ENCODE data around the gene MACROD1.

MACROD1 gene

GRCh38 chr11:64073542-64073941 lies 92.4 kb downstream of the MACROD1 start:
- DNase-seq (ENCODE audit: low read depth) = no peak

DNA sequence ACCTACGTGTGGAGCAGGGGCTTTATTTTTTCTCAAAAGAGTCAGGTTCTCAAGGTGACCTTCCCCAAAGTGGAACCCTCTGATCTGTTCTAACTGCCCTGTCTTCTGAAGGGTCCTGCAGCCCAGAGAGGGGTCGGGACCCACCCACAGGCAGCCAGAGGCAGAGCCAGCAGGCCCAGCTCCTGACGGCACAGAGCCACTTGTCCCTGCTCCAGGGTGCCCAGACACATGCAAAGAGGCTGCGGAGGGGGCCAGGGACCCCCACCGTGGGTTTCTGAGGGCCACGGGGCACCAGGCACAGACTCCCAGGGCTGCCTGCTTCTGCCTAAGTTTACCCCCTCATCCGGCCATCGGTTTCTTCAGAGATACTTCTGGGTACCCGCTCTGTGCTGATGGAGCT lies 93.0 kb downstream of the MACROD1 start:
- no peak for DNase-seq (ENCODE audit: low read depth)

DNA sequence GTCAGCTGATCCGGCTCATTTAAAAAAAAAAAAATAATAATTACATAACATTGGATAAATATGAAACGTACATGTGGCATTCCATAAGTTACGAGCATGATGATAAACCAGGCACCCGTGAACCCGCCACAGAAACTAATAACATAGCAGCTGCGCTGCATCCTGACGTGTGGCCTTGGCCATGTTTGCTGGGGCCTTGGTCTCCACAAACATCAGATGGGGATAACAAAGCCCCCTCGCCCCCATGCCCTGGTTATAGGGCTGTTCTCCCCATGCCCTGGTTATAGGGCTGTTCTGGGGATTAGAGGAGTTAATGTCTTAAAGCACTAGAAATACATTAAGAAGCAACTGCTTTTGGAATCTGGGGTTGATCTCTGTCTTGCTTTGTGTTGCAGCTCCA lies 93.5 kb downstream of the MACROD1 start:
- no peak for DNase-seq (ENCODE audit: low read depth)

- no peak for DNase-seq (ENCODE audit: low read depth)
Observed at GRCh38 chr11:64071849-64072248, 94.1 kb downstream of the MACROD1 start.

DNA sequence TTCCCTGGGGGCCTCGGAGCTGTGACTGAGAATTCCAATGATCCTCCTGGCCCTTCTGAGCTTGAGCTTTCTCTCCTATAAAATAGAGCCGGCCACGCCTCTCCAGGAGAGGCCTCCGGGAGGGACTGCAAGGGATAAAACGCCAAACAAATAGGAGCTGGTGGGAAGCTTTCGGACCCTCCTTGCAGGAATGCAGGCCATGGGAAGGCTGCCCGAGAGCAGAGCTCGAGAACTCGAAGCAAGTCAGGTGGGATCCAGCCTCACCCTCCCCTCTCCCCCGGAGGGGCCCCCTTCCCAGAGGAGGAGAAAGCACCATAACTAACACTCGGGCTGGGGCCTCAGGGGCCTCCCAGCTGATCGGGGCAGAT lies 95.6 kb downstream of the MACROD1 start:
- DNase-seq (ENCODE audit: low read depth) = no peak

DNA sequence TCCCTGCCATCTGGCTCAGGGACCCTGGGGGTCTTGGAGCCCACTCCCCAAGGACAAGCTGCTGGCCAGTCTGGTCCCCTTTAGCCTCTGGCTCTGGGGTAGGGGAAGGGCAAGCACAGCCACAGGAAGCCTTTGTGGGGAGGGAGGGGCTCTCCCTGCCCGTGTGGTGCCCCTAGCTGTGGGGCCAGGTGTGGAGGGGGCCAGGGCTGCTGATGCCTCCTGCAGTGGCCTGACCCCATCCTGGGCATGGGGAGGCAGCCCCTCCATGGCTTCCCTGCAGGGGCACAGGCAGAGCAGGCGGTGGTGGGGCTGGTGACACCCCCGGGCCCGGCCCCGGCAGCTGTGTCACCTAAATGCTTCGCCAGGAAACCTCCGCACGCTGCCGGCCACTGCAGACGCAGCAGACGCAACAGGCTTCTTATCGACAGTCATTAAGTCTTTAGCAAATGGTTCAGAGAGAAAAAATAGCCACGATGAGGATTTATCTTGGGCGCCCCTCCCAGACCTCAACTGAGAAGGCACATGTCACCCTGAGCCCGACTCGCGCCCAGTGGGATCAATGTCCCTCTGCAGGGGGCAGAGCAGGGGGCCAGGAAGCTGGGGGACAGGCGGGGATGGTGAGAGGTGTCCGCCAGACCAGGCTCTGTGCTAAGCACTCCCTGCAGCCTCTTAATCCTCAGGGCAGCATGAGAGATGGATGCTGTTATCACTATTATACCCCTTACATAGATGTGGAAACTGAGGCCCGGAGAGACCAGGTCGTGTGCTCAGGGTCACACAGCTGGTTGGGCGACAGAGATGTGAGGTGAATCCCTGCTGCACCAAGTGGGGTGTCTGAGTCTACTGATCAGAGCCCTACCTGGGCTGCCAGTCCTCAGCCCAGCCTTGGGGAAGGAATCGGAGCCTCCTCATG lies 96.3 kb downstream of the MACROD1 start:
- no peak for DNase-seq (ENCODE audit: low read depth)

- no peak for DNase-seq (ENCODE audit: low read depth)
Observed at GRCh38 chr11:64068705-64069400, 97.1 kb downstream of the MACROD1 start.

DNA sequence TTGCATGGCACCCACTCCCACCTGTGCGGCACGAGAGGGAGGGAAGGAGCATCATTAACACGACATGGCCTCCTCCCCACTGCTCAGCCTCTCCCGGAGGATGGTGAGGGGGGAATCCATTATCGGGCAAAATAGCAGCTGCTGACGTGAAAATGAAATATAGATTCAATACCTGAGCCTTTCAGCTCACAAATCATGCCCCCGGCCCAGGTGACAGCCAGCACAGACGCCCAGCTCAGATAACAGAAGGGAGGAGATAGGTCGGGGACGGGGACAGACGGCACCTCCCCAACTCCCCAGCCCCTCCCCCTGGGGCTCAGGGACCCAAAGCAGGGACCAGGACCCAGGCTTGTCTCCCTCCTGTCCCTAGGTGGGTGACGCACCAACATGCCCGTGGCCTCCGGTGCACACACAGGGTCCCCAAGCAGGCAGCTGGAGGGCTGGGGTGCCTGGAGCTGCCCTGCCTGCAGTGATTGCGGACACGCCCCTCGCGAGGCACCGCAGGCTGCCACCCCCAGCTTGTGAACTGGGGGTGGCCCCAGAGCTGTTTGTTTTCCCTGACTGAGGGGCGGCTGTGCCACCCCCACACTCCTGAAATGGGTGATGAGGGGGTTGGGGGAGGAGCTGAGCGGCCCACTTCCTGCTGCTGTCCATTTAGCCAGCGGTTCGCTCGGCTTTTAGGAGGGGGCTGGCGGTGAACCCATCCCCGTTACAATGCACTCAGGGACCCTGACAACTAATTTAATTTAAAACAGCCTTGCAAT lies 98.5 kb downstream of the MACROD1 start:
- DNase-seq (ENCODE audit: low read depth) = no peak

- DNase-seq (ENCODE audit: low read depth) = no peak
Observed at GRCh38 chr11:64065712-64066111, 100.2 kb downstream of the MACROD1 start.

- DNase-seq (ENCODE audit: low read depth) = no peak
Observed at GRCh38 chr11:64065141-64065465, 100.8 kb downstream of the MACROD1 start.

GRCh38 chr11:64064374-64065140 lies 101.4 kb downstream of the MACROD1 start:
- DNase-seq (ENCODE audit: low read depth) = no peak

DNA sequence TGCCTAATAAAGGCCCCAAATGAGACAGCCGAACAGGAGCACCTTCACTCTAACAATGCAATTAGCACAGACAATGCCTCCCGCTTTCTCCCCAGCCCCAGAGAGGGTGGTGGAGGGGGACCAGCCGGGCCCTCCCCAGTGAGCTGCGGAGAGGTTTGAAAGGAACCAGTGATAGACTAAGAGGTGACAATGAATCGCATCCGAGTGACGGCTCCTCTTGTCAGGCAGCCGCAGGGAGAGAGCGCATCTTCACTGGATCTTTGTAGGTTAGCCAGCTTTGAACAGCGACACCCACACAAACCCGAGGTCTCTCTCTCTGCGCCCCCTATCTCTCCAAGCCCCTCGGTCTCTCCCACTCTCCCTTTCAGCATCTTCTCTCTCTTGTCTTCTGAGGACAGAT lies 102.1 kb downstream of the MACROD1 start:
- no peak for DNase-seq (ENCODE audit: low read depth)

GRCh38 chr11:64062185-64063039 lies 103.5 kb downstream of the MACROD1 start:
- DNase-seq (ENCODE audit: low read depth) = no peak

DNA sequence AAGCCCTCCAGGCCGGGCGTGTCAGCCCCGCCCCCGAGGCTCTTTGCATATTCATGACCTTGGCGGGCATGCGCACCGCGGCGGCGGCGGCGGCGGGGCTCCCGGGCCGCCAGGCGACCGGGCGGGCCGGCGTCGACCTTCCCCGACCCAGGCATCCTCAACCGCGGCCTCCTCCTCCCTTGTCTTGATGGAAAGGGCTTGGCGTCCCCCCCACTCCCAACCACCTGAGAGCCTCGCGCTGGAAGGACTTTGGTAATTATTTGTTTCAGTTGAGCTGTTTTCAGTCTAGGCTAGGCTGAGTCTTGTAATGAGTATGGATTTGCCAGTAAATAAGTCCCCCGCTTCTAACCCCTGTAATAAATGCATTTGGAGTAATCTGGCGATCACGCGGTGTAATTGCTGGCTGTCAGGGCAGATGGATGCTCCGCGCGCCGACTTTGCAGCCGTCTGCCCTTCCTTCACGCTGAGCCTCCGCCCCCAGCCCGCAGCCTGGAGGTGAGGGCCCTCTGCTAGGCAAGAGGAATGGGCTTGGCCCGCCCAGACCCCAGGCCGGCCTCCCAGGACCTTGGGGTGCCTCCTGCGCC lies 105.0 kb downstream of the MACROD1 start:
- DNase-seq (ENCODE audit: low read depth) = no peak

GRCh38 chr11:64060263-64060860 lies 105.6 kb downstream of the MACROD1 start:
- no peak for DNase-seq (ENCODE audit: low read depth)

GRCh38 chr11:64059339-64060140 lies 106.4 kb downstream of the MACROD1 start:
- no peak for DNase-seq (ENCODE audit: low read depth)

DNA sequence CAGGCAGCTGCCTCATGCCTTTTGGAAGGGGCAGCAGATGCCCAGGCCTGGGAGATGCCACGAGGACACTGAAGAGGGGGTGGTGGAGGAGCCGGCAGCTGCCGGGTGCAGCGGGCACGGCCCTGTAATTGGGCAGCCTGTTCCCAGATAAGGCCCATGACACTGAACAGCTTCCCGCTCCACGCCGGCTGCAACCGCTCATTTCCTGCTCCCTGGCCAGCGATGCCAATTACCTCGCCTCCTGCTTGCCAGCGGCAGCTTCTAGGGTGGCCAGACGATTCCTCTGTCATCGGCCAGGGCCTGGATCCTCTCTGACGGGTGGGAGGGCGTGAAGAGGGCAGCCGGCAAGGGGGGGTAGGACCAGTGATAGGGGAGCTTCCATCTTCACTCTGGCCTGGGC lies 107.4 kb downstream of the MACROD1 start:
- no peak for DNase-seq (ENCODE audit: low read depth)

- DNase-seq (ENCODE audit: low read depth) = no peak
Observed at GRCh38 chr11:64057890-64058289, 108.0 kb downstream of the MACROD1 start.

- no peak for DNase-seq (ENCODE audit: low read depth)
Observed at GRCh38 chr11:64056861-64057260, 109.1 kb downstream of the MACROD1 start.

All from CMK (cell line).